OCI-LY7 (cell line): Measurements from ENCODE around the gene AUTS2.

ENCODE experiments used
- CTCF ChIP-seq: fragments of 200-600 bp; sonication (generic); conservative IDR thresholded peaks from 2 replicates; pipeline ENCODE4 v1.5.1; 2014; ENCODE audit warnings: mild to moderate bottlenecking, antibody characterized with exemption, low read length, moderate library complexity, mixed read lengths
- EZH2phosphoT487 ChIP-seq: fragments of 200-600 bp; sonication (generic); IDR thresholded peaks from 2 replicates; pipeline ENCODE4 v1.6.1; 2018; ENCODE audit warnings: low read depth, borderline replicate concordance, mild to moderate bottlenecking, mixed run types, antibody characterized with exemption, low read length, moderate library complexity, mixed read lengths

- no peak for TF ChIP-seq CTCF
- TF ChIP-seq EZH2phosphoT487, result no peak
These were observed 359.4 kb downstream of the AUTS2 start for GRCh38 chr7:69957661-69958060.
